Measurements from ENCODE around the gene EBPL.

DNA sequence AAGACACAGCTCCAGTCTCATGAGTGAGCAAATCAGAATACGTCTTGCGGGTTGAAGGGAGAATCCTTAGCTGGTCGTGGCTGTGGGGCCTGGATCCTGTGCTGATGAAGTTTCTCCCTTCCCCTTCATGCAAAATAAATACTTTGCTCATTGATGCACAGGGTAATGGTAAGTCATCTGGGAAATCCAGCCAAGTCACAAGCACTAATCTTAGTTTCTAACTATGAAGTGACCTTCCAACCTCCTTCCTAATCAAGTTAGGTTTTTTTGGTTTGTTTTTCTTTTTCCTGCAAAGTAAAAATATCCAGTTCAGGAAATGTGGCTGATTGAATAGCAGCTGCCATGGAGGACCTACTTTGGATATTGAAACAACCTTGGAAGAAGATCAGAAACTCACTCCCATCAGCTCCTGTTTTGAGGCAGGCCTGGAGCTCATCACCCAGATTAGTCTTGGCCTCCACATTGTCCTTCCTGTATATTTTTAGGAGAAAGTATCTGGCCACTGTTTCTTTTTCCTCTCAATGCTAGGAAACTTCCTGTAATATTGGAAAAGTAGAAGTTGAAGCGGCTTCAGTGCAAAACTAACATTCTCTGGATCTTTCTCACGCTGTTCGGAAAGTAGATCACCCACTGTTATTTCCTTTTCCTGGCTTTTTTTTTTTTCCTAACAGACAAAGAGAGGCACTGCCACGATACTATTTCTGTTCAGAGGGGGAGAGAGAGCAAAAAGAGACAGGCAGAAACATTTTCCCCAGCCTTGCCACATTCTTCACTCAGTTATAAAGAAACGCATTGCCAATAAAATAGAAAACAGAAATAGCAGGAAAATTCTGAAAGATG is 75.2 kb downstream of the EBPL start:
- no peak for TF ChIP-seq POLR2A (IDR thresholded peaks at IDR 0.05; ENCODE audit: low read length)
- TF ChIP-seq GATA1 (IDR thresholded peaks at IDR 0.05; ENCODE audit: low read depth, low read length): no peak
